Muscle layer of colon (tissue), 2 donors: Measurements from ENCODE around the gene JUND.
"Not testable (repeated sequence)": the region's sequence is repeated elsewhere in the genome, so short reads cannot be mapped to it uniquely, and the experiment has no call there.

ENCODE experiments used
- H3K27ac ChIP-seq: one replicate; pipeline ENCODE4 v1.7.0; 2013; ENCODE audit warnings: low read depth, mild to moderate bottlenecking, low read length, moderate library complexity
- H3K27me3 ChIP-seq, 2 donors: one replicate each; pipeline ENCODE4 v1.7.0; 2013; ENCODE audit warnings: low read length in 2 of 2, mild to moderate bottlenecking in 2 of 2; ENCODE audit not compliant: insufficient read depth in 2 of 2, control insufficient read depth in 1 of 2
- H3K36me3 ChIP-seq: one replicate; pipeline ENCODE4 v1.7.0; 2013; ENCODE audit warnings: mild to moderate bottlenecking, low read length; ENCODE audit not compliant: insufficient read depth
- H3K4me1 ChIP-seq: one replicate; pipeline ENCODE4 v1.7.0; 2013; ENCODE audit warnings: mild to moderate bottlenecking, low read length; ENCODE audit not compliant: insufficient read depth
- H3K4me3 ChIP-seq, 2 donors: one replicate each; pipeline ENCODE4 v1.7.0; 2013; ENCODE audit warnings: low read length in 2 of 2, low read depth in 1 of 2, mild to moderate bottlenecking in 1 of 2, moderate library complexity in 1 of 2
- H3K9ac ChIP-seq: one replicate; pipeline ENCODE4 v1.7.0; 2013; ENCODE audit warnings: low read length
- H3K9me3 ChIP-seq: one replicate; pipeline ENCODE4 v1.7.0; 2013; ENCODE audit warnings: mild to moderate bottlenecking, low read length
- donor health status: abdominal sarcoma.
- donor health status: Adenocarcinoma of cecum.

The JUND gene

GRCh38 chr19:18281082-18282020 lies at the start of gene JUND:
JUND (minus strand) TSS chr19:18281622; CDS start chr19:18281484, 138 bp downstream.
- H3K27me3 ChIP-seq: no peaks in the 10 kb centered on the region
- H3K4me3 ChIP-seq: peak within 1 kb of the TSS; percentile 84 to 99
- peak within 1 kb of the TSS; percentile 100 for H3K27ac ChIP-seq
- peaks cover 33% of the 10 kb centered on the region for H3K4me1 ChIP-seq
- H3K9me3 ChIP-seq: no peaks in the 10 kb centered on the region
- peak within 1 kb of the TSS; percentile 98 for H3K9ac ChIP-seq
- peaks cover 16% of the 10 kb centered on the region for H3K36me3 ChIP-seq

GRCh38 chr19:18330868-18331267 lies 49.4 kb upstream of the JUND start:
- Histone ChIP-seq H3K27me3 (no peaks in the 10 kb centered on the region), H3K4me3 (no peak overlapping the region), H3K9ac (no peak overlapping the region), H3K36me3 (no peaks in the 10 kb centered on the region), H3K27ac (no peak overlapping the region), H3K9me3 (no peaks in the 10 kb centered on the region), H3K4me1 (peaks cover 9% of the 10 kb centered on the region)

GRCh38 chr19:18329035-18329376 lies 47.6 kb upstream of the JUND start:
- Histone ChIP-seq H3K27me3 (no peaks in the 10 kb centered on the region), H3K36me3 (no peaks in the 10 kb centered on the region), H3K27ac (peak overlapping the region; percentile 50), H3K9ac (peak overlapping the region; percentile 19), H3K4me1 (peaks cover 9% of the 10 kb centered on the region), H3K4me3 (peak overlapping the region in 1 of 2 donors; percentile 61), H3K9me3 (no peaks in the 10 kb centered on the region)

GRCh38 chr19:18328340-18329034 lies 47.1 kb upstream of the JUND start:
- peak overlapping the region; percentile 50 for H3K27ac ChIP-seq
- no peaks in the 10 kb centered on the region for H3K9me3 ChIP-seq
- H3K9ac ChIP-seq: peak overlapping the region; percentile 19
- H3K36me3 ChIP-seq: no peaks in the 10 kb centered on the region
- peaks cover 15% of the 10 kb centered on the region for H3K4me1 ChIP-seq
- peak overlapping the region in 1 of 2 donors; percentile 61 for H3K4me3 ChIP-seq
- H3K27me3 ChIP-seq: no peaks in the 10 kb centered on the region

- Histone ChIP-seq H3K4me1 (peaks cover 24% of the 10 kb centered on the region), H3K9me3 (no peaks in the 10 kb centered on the region), H3K4me3 (no peak overlapping the region), H3K27me3 (no peaks in the 10 kb centered on the region), H3K36me3 (no peaks in the 10 kb centered on the region), H3K9ac (no peak overlapping the region), H3K27ac (no peak overlapping the region)
Measured at GRCh38 chr19:18326772-18327171, 45.4 kb upstream of the JUND start.

- not testable (repeated sequence) for H3K27me3 ChIP-seq, H3K9ac ChIP-seq, H3K36me3 ChIP-seq, H3K4me3 ChIP-seq, H3K9me3 ChIP-seq
- Histone ChIP-seq H3K4me1 (peaks cover 35% of the 10 kb centered on the region), H3K27ac (peak overlapping the region; percentile 83)
Measured at GRCh38 chr19:18324373-18324731, 42.9 kb upstream of the JUND start.

GRCh38 chr19:18322759-18323460 lies 41.5 kb upstream of the JUND start, which contains the start of gene LSM4:
LSM4 (minus strand) TSS chr19:18323076; CDS start chr19:18323020, 56 bp downstream.
- Histone ChIP-seq H3K4me3 (peak within 1 kb of the TSS; percentile 78 to 89), H3K27ac (peak within 1 kb of the TSS; percentile 83), H3K9me3 (no peaks in the 10 kb centered on the region), H3K9ac (peak within 1 kb of the TSS; percentile 94), H3K36me3 (no peaks in the 10 kb centered on the region), H3K4me1 (peaks cover 27% of the 10 kb centered on the region), H3K27me3 (no peaks in the 10 kb centered on the region)

- Histone ChIP-seq H3K4me3 (peak overlapping the region; percentile 78 to 89), H3K27me3 (no peaks in the 10 kb centered on the region), H3K36me3 (no peaks in the 10 kb centered on the region), H3K27ac (peak overlapping the region; percentile 83), H3K9ac (peak overlapping the region; percentile 72), H3K9me3 (no peaks in the 10 kb centered on the region), H3K4me1 (peaks cover 27% of the 10 kb centered on the region)
Measured at GRCh38 chr19:18322318-18322758, 40.9 kb upstream of the JUND start.

- H3K9ac ChIP-seq: peak overlapping the region; percentile 72
- H3K27ac ChIP-seq: no peak overlapping the region
- H3K4me1 ChIP-seq: peaks cover 27% of the 10 kb centered on the region
- no peak overlapping the region for H3K4me3 ChIP-seq
- no peaks in the 10 kb centered on the region for H3K36me3 ChIP-seq
- H3K9me3 ChIP-seq: no peaks in the 10 kb centered on the region
- no peaks in the 10 kb centered on the region for H3K27me3 ChIP-seq
Measured at GRCh38 chr19:18321734-18322102, 40.3 kb upstream of the JUND start.

GRCh38 chr19:18320865-18321733 lies 39.7 kb upstream of the JUND start:
- H3K27ac ChIP-seq: no peak overlapping the region
- H3K9ac ChIP-seq: no peak overlapping the region
- H3K36me3 ChIP-seq: no peaks in the 10 kb centered on the region
- H3K4me1 ChIP-seq: peaks cover 27% of the 10 kb centered on the region
- H3K9me3 ChIP-seq: no peaks in the 10 kb centered on the region
- H3K4me3 ChIP-seq: no peak overlapping the region
- H3K27me3 ChIP-seq: no peaks in the 10 kb centered on the region
